HG02678 (cell line): Measurements from ENCODE around the gene MUC3A.
"Not testable (repeated sequence)": the region's sequence is repeated elsewhere in the genome, so short reads cannot be mapped to it uniquely, and the experiment has no call there.

ENCODE experiments used
- ATAC-seq: cut with Tn5 transposase; IDR thresholded peaks from one replicate; pipeline ENCODE4 v1.9.1; 2021; ENCODE audit warnings: mild to moderate bottlenecking, moderate library complexity; ENCODE audit not compliant: unreplicated experiment

Gene MUC3A

GRCh38 chr7:100949227-100949932 is at the start of gene MUC3A:
Gene MUC3A (plus strand): TSS chr7:100949534. CDS start chr7:100949625, 91 bp downstream.
- no peak for ATAC-seq

GRCh38 chr7:100900978-100901377 is 48.4 kb upstream of the MUC3A start:
- no peak for ATAC-seq

- ATAC-seq, result no peak
These were observed 47.4 kb upstream of the MUC3A start for GRCh38 chr7:100901921-100902332.

- ATAC-seq, result no peak
These were observed 46.7 kb upstream of the MUC3A start for GRCh38 chr7:100902638-100903037.

- ATAC-seq, result no peak
These were observed 40.8 kb upstream of the MUC3A start for GRCh38 chr7:100908512-100908911.

- ATAC-seq, result not testable (repeated sequence)
These were observed 38.9 kb upstream of the MUC3A start for GRCh38 chr7:100910443-100910842.

GRCh38 chr7:100911484-100911883 is 37.9 kb upstream of the MUC3A start:
- no peak for ATAC-seq

- ATAC-seq, result no peak
These were observed 35.0 kb upstream of the MUC3A start for GRCh38 chr7:100914208-100914878.

- no peak for ATAC-seq
These were observed 34.4 kb upstream of the MUC3A start for GRCh38 chr7:100914879-100915447.

GRCh38 chr7:100919335-100919734 is 30.0 kb upstream of the MUC3A start:
- not testable (repeated sequence) for ATAC-seq

GRCh38 chr7:100919779-100920437 is 29.4 kb upstream of the MUC3A start:
- not testable (repeated sequence) for ATAC-seq

- no peak for ATAC-seq
These were observed 28.3 kb upstream of the MUC3A start for GRCh38 chr7:100921039-100921438.

GRCh38 chr7:100923616-100924015 is 25.7 kb upstream of the MUC3A start:
- not testable (repeated sequence) for ATAC-seq

GRCh38 chr7:100929808-100930174 is 19.5 kb upstream of the MUC3A start:
- no peak for ATAC-seq

GRCh38 chr7:100933734-100934133 is 15.6 kb upstream of the MUC3A start:
- ATAC-seq, result no peak

GRCh38 chr7:100935381-100935780 is 14.0 kb upstream of the MUC3A start:
- not testable (repeated sequence) for ATAC-seq

- not testable (repeated sequence) for ATAC-seq
These were observed 13.2 kb upstream of the MUC3A start for GRCh38 chr7:100936167-100936566.

GRCh38 chr7:100942045-100942774 is 7.1 kb upstream of the MUC3A start:
- ATAC-seq, result no peak

GRCh38 chr7:100943693-100944092 is 5.6 kb upstream of the MUC3A start:
- ATAC-seq, result no peak

GRCh38 chr7:100944138-100944537 is 5.2 kb upstream of the MUC3A start:
- ATAC-seq, result no peak

GRCh38 chr7:100946111-100946510 is 3.2 kb upstream of the MUC3A start:
- no peak for ATAC-seq
